CD4-positive, CD25-positive, alpha-beta regulatory T cell (primary cell): ENCODE measurements around the gene FTCD. TPM values are rescaled to one million over a fixed set of nuclear protein-coding genes. Genes with fewer than 3 reads are reported as not detected.

Experiments
- ATAC-seq, 2 donors: fragments of 150-1000 bp; cut with Tn5 transposase; one replicate each; pipeline ENCODE4 v1.10.0; 2021; ENCODE audit warnings: low read depth in 2 of 2, moderate number of reproducible peaks in 2 of 2, moderate library complexity in 1 of 2
- DNase-seq, 3 donors: peaks; one replicate each; pipeline versions ENCODE4 v3.0.0 to v3.0.0-alpha.2; 2012 to 2022; ENCODE audit warnings: mixed read lengths in 1 of 3
- H3K27ac ChIP-seq: one replicate; pipeline ENCODE4 v1.7.0; 2013; ENCODE audit warnings: mild to moderate bottlenecking, low read length; ENCODE audit not compliant: insufficient read depth, poor library complexity, severe bottlenecking
- H3K27me3 ChIP-seq: one replicate; pipeline ENCODE4 v1.7.0; 2013; ENCODE audit warnings: low read length; ENCODE audit not compliant: control insufficient read depth, insufficient read depth
- H3K36me3 ChIP-seq: one replicate; pipeline ENCODE4 v1.7.0; 2013; ENCODE audit warnings: mild to moderate bottlenecking, low read length, moderate library complexity; ENCODE audit not compliant: control insufficient read depth, insufficient read depth
- H3K4me1 ChIP-seq: 2 replicates; pipeline ENCODE4 v1.7.0; 2013; ENCODE audit warnings: mild to moderate bottlenecking, low read length; ENCODE audit not compliant: insufficient read depth, control insufficient read depth, poor library complexity, severe bottlenecking
- H3K4me3 ChIP-seq: one replicate; pipeline ENCODE4 v1.7.0; 2013; ENCODE audit warnings: low read depth, mild to moderate bottlenecking, low read length, moderate library complexity
- H3K9me3 ChIP-seq, 2 experiments: 1 replicate in 1 of 2; 2 replicates in 1 of 2; pipeline ENCODE4 v1.7.0; 2013; ENCODE audit warnings: low read length in 2 of 2, mild to moderate bottlenecking in 1 of 2, moderate library complexity in 1 of 2; ENCODE audit not compliant: control insufficient read depth in 2 of 2
- H3K27ac Mint-ChIP-seq, 3 donors: one replicate each; pipeline ENCODE4 v1.8.0; 2020 to 2022; ENCODE audit warnings: mild to moderate bottlenecking in 3 of 3, mixed read lengths in 3 of 3, moderate library complexity in 2 of 3
- H3K27me3 Mint-ChIP-seq: one replicate; pipeline ENCODE4 v1.8.0; 2022; ENCODE audit warnings: mild to moderate bottlenecking, mixed read lengths
- H3K36me3 Mint-ChIP-seq: one replicate; pipeline ENCODE4 v1.8.0; 2020; ENCODE audit warnings: mixed read lengths
- H3K4me1 Mint-ChIP-seq, 4 donors: one replicate each; pipeline ENCODE4 v1.8.0; 2020 to 2022; ENCODE audit warnings: mixed read lengths in 4 of 4, mild to moderate bottlenecking in 1 of 4
- H3K4me3 Mint-ChIP-seq, 4 donors: one replicate each; pipeline ENCODE4 v1.8.0; 2020 to 2022; ENCODE audit warnings: mild to moderate bottlenecking in 4 of 4, mixed read lengths in 4 of 4, moderate library complexity in 3 of 4
- H3K9me3 Mint-ChIP-seq, 7 donors: one replicate each; pipeline ENCODE4 v1.8.0; 2020 to 2022; ENCODE audit warnings: mixed read lengths in 7 of 7, mild to moderate bottlenecking in 3 of 7, moderate library complexity in 2 of 7
- polyA plus RNA-seq, 4 donors: library from polyadenylated mRNA; unstranded; fragments of 300-500 nt; fragmentation: Illumina TruSeq; gene quantifications; one replicate each; pipeline ENCODE4 v1.2.3, GENCODE V29; 2021
- total RNA-seq: library from RNA; stranded (reverse); gene quantifications from one replicate; pipeline ENCODE4 v1.2.3, GENCODE V29; 2022

Gene FTCD
- total and polyA plus RNA-seq, 5 donors from 2014 or later: 0.38 TPM; not detected in 4

DNA sequence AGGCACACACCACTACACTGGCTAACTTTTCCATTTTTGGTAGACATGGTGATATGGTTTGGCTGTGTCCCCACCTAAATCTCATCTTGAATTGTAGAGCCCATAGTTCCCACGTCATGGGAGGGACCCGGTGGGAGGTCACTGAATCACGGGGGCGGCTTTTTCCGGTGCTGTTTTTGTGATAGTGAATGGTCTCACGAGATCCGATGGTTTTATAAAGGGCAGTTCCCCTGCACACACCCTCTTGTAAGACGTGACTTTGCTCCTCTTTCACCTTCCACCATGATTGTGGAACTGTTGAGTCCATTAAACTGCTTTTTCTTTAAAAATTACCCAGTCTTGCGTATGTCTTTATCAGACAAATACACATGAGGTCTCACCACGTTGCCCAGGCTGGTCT lies 1.3 kb upstream of the FTCD start:
- Mint-ChIP-seq H3K4me3 (no peak overlapping the region), H3K27ac (no peak overlapping the region), H3K4me1 (peaks cover 0 to 2% (median 0%) of the 10 kb centered on the region in 4 donors), H3K36me3 (no peaks in the 10 kb centered on the region), H3K9me3 (no peaks in the 10 kb centered on the region), H3K27me3 (peaks cover 4% of the 10 kb centered on the region)
- no peaks in the 10 kb centered on the region for H3K9me3 ChIP-seq
- no peaks in the 10 kb centered on the region for H3K36me3 ChIP-seq
- DNase-seq (no peak), ATAC-seq (no peak)
- no peaks in the 10 kb centered on the region for H3K27me3 ChIP-seq
- H3K27ac ChIP-seq: no peak overlapping the region
- no peaks in the 10 kb centered on the region for H3K4me1 ChIP-seq
- no peak overlapping the region for H3K4me3 ChIP-seq

DNA sequence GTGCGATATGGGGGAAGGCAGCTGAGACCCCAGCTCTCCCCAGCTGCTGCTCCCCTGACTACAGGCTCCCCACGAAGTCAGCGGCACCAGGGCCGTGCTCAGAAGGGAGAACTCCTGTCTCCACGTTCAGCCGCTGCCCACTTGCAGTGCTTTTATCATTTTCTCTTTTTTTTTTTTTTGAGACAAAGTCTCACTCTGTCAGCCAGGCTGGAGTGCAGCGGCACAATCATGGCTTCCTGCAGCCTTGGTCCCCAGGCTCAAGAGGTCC lies 933 bp upstream of the FTCD start:
- DNase-seq: no peak
- peaks cover 4% of the 10 kb centered on the region for H3K27me3 Mint-ChIP-seq
- Histone ChIP-seq H3K27ac (no peak overlapping the region), H3K36me3 (no peaks in the 10 kb centered on the region), H3K27me3 (no peaks in the 10 kb centered on the region), H3K9me3 (no peaks in the 10 kb centered on the region), H3K4me1 (no peaks in the 10 kb centered on the region), H3K4me3 (no peak overlapping the region)
- H3K4me3 Mint-ChIP-seq: no peak overlapping the region
- ATAC-seq: no peak
- H3K27ac Mint-ChIP-seq: no peak overlapping the region
- H3K36me3 Mint-ChIP-seq: no peaks in the 10 kb centered on the region
- H3K9me3 Mint-ChIP-seq: no peaks in the 10 kb centered on the region
- H3K4me1 Mint-ChIP-seq: peaks cover 0 to 2% (median 0%) of the 10 kb centered on the region in 4 donors

DNA sequence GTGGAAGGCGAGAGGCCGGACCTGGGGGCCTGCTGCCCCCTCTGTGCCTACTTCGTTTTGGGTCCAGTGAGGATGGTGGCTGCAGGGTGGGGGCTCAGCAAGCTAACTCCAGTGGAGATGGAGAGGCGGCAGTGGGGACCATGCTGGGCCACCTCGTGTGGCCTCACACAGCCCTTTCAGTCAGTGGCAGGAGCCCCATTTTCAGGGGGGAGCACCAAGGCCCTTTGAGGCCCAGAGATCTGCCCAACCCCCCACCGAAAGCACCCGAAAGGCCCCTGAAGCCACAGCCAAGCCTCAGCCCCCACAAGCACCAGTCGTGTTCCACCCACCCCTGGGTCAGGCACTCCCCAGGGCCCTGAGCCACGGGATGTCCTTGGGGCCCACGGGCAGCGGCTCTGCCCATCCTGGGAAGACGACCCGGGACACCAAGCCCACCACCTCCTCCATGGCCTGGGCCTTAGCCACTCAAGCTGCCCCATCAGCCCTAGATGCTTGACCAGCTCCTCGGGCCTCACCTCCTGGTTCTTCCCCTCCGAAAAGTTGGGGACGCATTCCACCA lies 345 bp downstream of the FTCD start:
- no peak overlapping the region for H3K4me3 Mint-ChIP-seq
- H3K27me3 ChIP-seq: no peaks in the 10 kb centered on the region
- no peaks in the 10 kb centered on the region for H3K36me3 ChIP-seq
- ATAC-seq (no peak), DNase-seq (no peak)
- H3K27ac ChIP-seq: no peak overlapping the region
- H3K9me3 Mint-ChIP-seq: no peaks in the 10 kb centered on the region
- peaks cover 4% of the 10 kb centered on the region for H3K27me3 Mint-ChIP-seq
- H3K27ac Mint-ChIP-seq: no peak overlapping the region
- peaks cover 0 to 2% (median 0%) of the 10 kb centered on the region in 4 donors for H3K4me1 Mint-ChIP-seq
- no peaks in the 10 kb centered on the region for H3K4me1 ChIP-seq
- H3K9me3 ChIP-seq: no peaks in the 10 kb centered on the region
- H3K4me3 ChIP-seq: no peak overlapping the region
- no peaks in the 10 kb centered on the region for H3K36me3 Mint-ChIP-seq

DNA sequence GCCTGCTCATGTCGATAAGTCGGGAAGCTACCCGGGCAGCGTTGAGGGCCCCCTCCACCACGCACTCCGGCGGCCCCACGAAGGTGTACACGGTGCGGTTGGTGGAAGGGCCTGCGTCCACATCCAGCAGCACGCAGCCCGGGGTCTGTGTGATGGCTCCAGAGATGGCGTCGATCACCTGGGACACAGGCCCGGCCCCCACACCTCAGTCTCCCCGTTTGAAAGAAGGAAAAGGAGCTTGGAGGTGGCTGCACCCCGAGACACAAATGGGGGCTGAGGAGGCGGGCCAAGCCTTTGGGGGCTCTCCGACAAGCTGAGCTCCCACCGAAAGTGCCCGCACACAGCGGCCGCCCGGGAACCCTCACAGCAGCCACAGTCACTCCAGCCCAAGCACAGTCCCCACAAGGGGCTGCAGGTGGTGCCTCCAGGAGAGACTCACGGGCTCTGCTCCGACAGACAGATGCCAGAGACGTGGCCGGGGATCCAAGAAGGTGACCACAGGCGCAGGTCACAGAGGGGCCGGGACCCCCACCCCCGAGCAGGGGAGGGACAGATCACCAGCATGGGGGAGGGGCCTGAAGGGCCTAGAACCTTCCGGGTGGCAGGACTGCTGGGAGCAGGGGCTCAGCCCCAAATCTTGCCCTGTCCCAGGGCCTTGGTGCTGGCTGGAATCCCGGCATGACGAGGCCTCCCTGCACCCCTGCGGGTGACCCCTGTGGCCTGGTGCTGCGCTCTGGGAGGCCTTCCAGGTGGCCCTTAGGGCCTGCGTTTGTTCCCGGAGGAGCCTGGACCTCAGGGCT lies 1.0 kb downstream of the FTCD start:
- no peak for DNase-seq
- no peaks in the 10 kb centered on the region for H3K9me3 ChIP-seq
- no peak for ATAC-seq
- no peaks in the 10 kb centered on the region for H3K36me3 Mint-ChIP-seq
- H3K27ac Mint-ChIP-seq: no peak overlapping the region
- no peaks in the 10 kb centered on the region for H3K4me1 ChIP-seq
- no peak overlapping the region for H3K4me3 ChIP-seq
- H3K27ac ChIP-seq: no peak overlapping the region
- H3K27me3 ChIP-seq: no peaks in the 10 kb centered on the region
- peaks cover 0 to 2% (median 0%) of the 10 kb centered on the region in 4 donors for H3K4me1 Mint-ChIP-seq
- H3K27me3 Mint-ChIP-seq: peaks cover 4% of the 10 kb centered on the region
- no peaks in the 10 kb centered on the region for H3K36me3 ChIP-seq
- no peaks in the 10 kb centered on the region for H3K9me3 Mint-ChIP-seq
- H3K4me3 Mint-ChIP-seq: no peak overlapping the region

- no peaks in the 10 kb centered on the region for H3K36me3 ChIP-seq
- H3K4me1 ChIP-seq: no peaks in the 10 kb centered on the region
- H3K27me3 ChIP-seq: no peaks in the 10 kb centered on the region
- peak in 1 of 3 donors; percentile 28 for DNase-seq
- ATAC-seq: peak in 1 of 2 donors; percentile 42
- Mint-ChIP-seq H3K4me1 (peaks cover 0 to 5% (median 1%) of the 10 kb centered on the region in 4 donors), H3K36me3 (no peaks in the 10 kb centered on the region), H3K4me3 (no peak overlapping the region), H3K27me3 (peaks cover 4% of the 10 kb centered on the region), H3K27ac (no peak overlapping the region), H3K9me3 (no peaks in the 10 kb centered on the region)
- H3K27ac ChIP-seq: no peak overlapping the region
- H3K9me3 ChIP-seq: no peaks in the 10 kb centered on the region
- no peak overlapping the region for H3K4me3 ChIP-seq
Observed at GRCh38 chr21:46153247-46154154, 1.9 kb downstream of the FTCD start.

DNA sequence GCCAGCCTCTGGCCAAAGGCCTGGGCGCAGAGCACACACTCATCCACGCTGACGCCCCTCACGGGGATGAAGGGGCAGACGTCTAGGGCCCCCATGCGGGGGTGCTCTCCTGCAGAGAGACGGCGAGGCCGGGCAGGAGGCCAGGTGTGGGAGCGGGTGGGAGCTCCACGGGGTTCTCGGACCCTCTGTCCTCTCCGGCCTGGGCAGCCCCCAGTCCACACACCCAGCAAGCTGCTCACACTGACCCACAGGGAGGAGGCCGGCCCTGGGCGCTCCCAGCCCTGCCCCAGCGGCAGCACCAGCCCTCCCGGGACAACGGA lies 2.5 kb downstream of the FTCD start:
- no peaks in the 10 kb centered on the region for H3K36me3 ChIP-seq
- H3K27me3 ChIP-seq: no peaks in the 10 kb centered on the region
- H3K27me3 Mint-ChIP-seq: no peaks in the 10 kb centered on the region
- no peaks in the 10 kb centered on the region for H3K9me3 ChIP-seq
- H3K4me3 Mint-ChIP-seq: no peak overlapping the region
- H3K27ac ChIP-seq: no peak overlapping the region
- H3K4me1 ChIP-seq: no peaks in the 10 kb centered on the region
- H3K9me3 Mint-ChIP-seq: no peaks in the 10 kb centered on the region
- no peak overlapping the region for H3K4me3 ChIP-seq
- no peak for ATAC-seq
- DNase-seq: no peak
- peaks cover 0 to 5% (median 1%) of the 10 kb centered on the region in 4 donors for H3K4me1 Mint-ChIP-seq
- H3K27ac Mint-ChIP-seq: no peak overlapping the region
- no peaks in the 10 kb centered on the region for H3K36me3 Mint-ChIP-seq

DNA sequence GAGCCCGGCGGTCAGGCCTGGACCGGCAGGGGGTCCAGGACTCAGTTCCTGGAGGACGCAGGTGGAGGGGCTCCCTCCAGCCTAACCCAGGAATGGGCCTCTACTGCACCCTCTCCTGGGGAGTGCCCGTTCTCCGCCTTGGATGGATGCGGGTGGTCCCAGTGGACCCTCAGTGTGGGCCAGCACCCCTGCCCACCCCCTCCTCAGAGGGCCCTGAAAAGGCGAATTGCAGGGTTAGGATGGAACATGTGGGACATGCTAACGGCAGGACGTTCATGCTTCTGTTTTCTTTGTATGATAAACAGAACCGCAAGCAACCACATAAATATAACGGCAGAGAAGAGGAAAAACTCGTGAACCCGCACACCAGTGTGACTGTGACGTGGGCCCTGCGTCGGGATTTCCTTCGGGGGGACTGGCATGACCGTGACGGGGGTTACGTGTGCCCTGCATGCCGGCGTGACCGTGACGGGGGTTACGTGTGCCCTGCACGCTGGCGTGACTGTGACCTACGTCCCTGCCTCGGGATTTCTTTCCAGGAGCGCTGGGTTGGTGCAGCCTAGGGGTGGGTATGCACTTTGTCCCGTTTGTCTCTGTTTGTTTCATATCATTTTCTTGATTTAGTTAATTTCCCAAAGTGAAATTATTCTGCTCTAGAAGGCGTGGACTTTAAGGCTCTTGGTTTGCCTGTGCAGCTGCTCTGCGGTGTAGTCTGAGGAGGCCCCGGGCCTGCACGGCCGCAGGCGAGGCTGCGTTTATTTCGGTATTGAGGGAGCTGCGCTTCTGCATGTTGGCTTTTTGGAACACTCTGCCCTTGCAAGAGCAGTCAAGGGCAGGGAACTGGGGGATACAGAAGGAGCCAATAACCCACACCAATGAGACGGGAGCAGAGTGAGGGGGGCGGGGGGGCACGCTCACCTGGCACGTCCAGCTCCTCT lies 3.1 kb downstream of the FTCD start:
- ATAC-seq: no peak
- Histone ChIP-seq H3K9me3 (no peaks in the 10 kb centered on the region), H3K4me1 (no peaks in the 10 kb centered on the region), H3K4me3 (no peak overlapping the region), H3K27ac (no peak overlapping the region), H3K36me3 (no peaks in the 10 kb centered on the region), H3K27me3 (no peaks in the 10 kb centered on the region)
- Mint-ChIP-seq H3K36me3 (no peaks in the 10 kb centered on the region), H3K4me1 (peaks cover 0 to 5% (median 1%) of the 10 kb centered on the region in 4 donors), H3K27me3 (no peaks in the 10 kb centered on the region), H3K4me3 (no peak overlapping the region), H3K9me3 (no peaks in the 10 kb centered on the region), H3K27ac (no peak overlapping the region)
- DNase-seq: no peak
